Measurements from ENCODE around the gene NEDD4L.

The NEDD4L gene

DNA sequence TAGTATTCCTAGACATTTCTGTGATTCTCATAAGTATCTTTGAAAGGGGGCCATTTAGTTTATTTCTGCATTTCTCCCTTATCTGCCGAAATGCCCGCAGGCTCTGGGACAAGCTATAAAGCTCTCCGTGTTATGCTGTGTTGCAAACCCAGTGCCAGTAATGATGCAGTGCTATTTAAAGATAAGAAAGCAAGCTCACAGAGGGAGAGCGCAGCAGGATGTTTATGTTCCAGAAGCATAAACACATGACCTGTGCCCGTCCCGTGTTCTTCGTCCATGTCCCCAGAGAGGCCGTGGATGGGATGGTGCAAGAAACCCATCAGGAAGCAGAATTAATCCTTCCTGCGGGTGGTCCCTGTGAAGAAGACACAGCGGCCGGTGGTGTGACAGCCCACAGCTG lies 99.4 kb downstream of the NEDD4L start:
- DNase-seq (ENCODE audit: low spot score) = no peak
- TF ChIP-seq, protein P1, sequence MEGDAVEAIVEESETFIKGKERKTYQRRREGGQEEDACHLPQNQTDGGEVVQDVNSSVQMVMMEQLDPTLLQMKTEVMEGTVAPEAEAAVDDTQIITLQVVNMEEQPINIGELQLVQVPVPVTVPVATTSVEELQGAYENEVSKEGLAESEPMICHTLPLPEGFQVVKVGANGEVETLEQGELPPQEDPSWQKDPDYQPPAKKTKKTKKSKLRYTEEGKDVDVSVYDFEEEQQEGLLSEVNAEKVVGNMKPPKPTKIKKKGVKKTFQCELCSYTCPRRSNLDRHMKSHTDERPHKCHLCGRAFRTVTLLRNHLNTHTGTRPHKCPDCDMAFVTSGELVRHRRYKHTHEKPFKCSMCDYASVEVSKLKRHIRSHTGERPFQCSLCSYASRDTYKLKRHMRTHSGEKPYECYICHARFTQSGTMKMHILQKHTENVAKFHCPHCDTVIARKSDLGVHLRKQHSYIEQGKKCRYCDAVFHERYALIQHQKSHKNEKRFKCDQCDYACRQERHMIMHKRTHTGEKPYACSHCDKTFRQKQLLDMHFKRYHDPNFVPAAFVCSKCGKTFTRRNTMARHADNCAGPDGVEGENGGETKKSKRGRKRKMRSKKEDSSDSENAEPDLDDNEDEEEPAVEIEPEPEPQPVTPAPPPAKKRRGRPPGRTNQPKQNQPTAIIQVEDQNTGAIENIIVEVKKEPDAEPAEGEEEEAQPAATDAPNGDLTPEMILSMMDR (IDR thresholded peaks at IDR 0.05; ENCODE audit: extremely low read depth, missing control alignments) = no peak

GRCh38 chr18:58144106-58144505 lies 100.1 kb downstream of the NEDD4L start:
- no peak for DNase-seq (ENCODE audit: low spot score)
- TF ChIP-seq, protein P1 (IDR thresholded peaks at IDR 0.05; ENCODE audit: extremely low read depth, missing control alignments) = no peak

- DNase-seq (ENCODE audit: low spot score) = no peak
- TF ChIP-seq, protein P1 (IDR thresholded peaks at IDR 0.05; ENCODE audit: extremely low read depth, missing control alignments) = no peak
Measured at GRCh38 chr18:58144671-58145285, 100.8 kb downstream of the NEDD4L start.

DNA sequence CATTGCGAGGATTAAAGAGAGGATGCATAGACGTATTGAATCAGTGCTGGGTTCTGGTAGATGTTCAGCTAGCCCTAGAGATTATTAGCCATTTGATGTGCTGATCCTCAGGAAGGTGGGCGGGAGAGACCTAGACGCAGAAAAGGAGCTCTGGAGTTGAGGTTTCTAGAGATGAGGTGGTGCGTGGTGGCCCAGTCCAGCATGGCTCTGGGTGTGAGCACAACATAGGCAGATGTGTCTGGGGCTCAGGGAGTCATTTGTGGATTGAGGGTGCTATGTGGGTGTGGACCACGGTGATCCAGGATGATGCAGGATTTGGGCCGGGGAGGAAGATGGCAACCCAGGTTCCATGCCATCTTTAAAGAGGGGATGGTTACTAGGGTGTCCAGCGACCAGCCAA lies 102.1 kb downstream of the NEDD4L start:
- no peak for DNase-seq (ENCODE audit: low spot score)
- TF ChIP-seq, protein P1 (IDR thresholded peaks at IDR 0.05; ENCODE audit: extremely low read depth, missing control alignments) = no peak

GRCh38 chr18:58148954-58149471 lies 105.0 kb downstream of the NEDD4L start:
- TF ChIP-seq, protein P1 (IDR thresholded peaks at IDR 0.05; ENCODE audit: extremely low read depth, missing control alignments) = no peak
- DNase-seq (ENCODE audit: low spot score) = no peak

GRCh38 chr18:58150772-58151171 lies 106.7 kb downstream of the NEDD4L start:
- DNase-seq (ENCODE audit: low spot score) = no peak
- TF ChIP-seq, protein P1 (IDR thresholded peaks at IDR 0.05; ENCODE audit: extremely low read depth, missing control alignments) = no peak

- TF ChIP-seq, protein P1 (IDR thresholded peaks at IDR 0.05; ENCODE audit: extremely low read depth, missing control alignments) = no peak
- no peak for DNase-seq (ENCODE audit: low spot score)
Measured at GRCh38 chr18:58152216-58152615, 108.2 kb downstream of the NEDD4L start.

All from GM20000 (cell line).